HEK293 (cell line): Measurements from ENCODE around the gene GET3.
A peak's percentile ranks its signal among the peaks of the same experiment; 100 is the strongest.

ENCODE experiments used
- ELK4 ChIP-seq: IDR thresholded peaks from 2 replicates; pipeline ENCODE4 v1.6.1; 2011; ENCODE audit warnings: mild to moderate bottlenecking, low read depth, low read length, borderline replicate concordance
- GLIS1 ChIP-seq: fragments of 450-650 bp; formaldehyde crosslinking; IDR thresholded peaks from 2 replicates; pipeline ENCODE4 v1.5.1; 2016; ENCODE audit warnings: missing biosample characterization, missing genetic modification characterization
- SCRT2 ChIP-seq: fragments of 450-650 bp; formaldehyde crosslinking; IDR thresholded peaks from 2 replicates; pipeline ENCODE4 v1.5.1; 2016; ENCODE audit warnings: missing biosample characterization, missing genetic modification characterization
- ZBTB11 ChIP-seq: fragments of 450-650 bp; formaldehyde crosslinking; conservative IDR thresholded peaks from 2 replicates; pipeline ENCODE4 v1.5.1; 2016; ENCODE audit warnings: low read depth, missing biosample characterization, missing genetic modification characterization
- ZFP37 ChIP-seq: fragments of 450-650 bp; formaldehyde crosslinking; IDR thresholded peaks from 2 replicates; pipeline ENCODE4 v1.5.1; 2016; ENCODE audit warnings: missing biosample characterization, missing genetic modification characterization
- ZNF138 ChIP-seq: fragments of 450-650 bp; formaldehyde crosslinking; IDR thresholded peaks from 2 replicates; pipeline ENCODE4 v1.5.1; 2016; ENCODE audit warnings: missing biosample characterization, missing genetic modification characterization, borderline replicate concordance
- ZNF211 ChIP-seq: fragments of 450-650 bp; formaldehyde crosslinking; IDR thresholded peaks from 2 replicates; pipeline ENCODE4 v1.5.1; 2016; ENCODE audit warnings: low read depth, missing biosample characterization, missing genetic modification characterization
- ZNF248 ChIP-seq: fragments of 450-650 bp; formaldehyde crosslinking; IDR thresholded peaks from 2 replicates; pipeline ENCODE4 v1.5.1; 2017; ENCODE audit warnings: missing biosample characterization, missing genetic modification characterization
- ZNF280C ChIP-seq: fragments of 450-650 bp; formaldehyde crosslinking; IDR thresholded peaks from 2 replicates; pipeline ENCODE4 v1.5.1; 2016; ENCODE audit warnings: missing biosample characterization, missing genetic modification characterization
- ZNF292 ChIP-seq: fragments of 450-650 bp; formaldehyde crosslinking; IDR thresholded peaks from 2 replicates; pipeline ENCODE4 v1.5.1; 2016; ENCODE audit warnings: low read depth, missing biosample characterization, missing genetic modification characterization, borderline replicate concordance
- ZNF366 ChIP-seq: fragments of 450-650 bp; formaldehyde crosslinking; conservative IDR thresholded peaks from 2 replicates; pipeline ENCODE4 v1.5.1; 2016; ENCODE audit warnings: missing biosample characterization, missing genetic modification characterization
- ZNF488 ChIP-seq: fragments of 450-650 bp; formaldehyde crosslinking; IDR thresholded peaks from 2 replicates; pipeline ENCODE4 v1.5.1; 2016; ENCODE audit warnings: missing biosample characterization, missing genetic modification characterization
- ZNF513 ChIP-seq: fragments of 450-650 bp; IDR thresholded peaks from 2 replicates; pipeline ENCODE4 v1.5.1; 2018; ENCODE audit warnings: missing biosample characterization, missing genetic modification characterization
- ZNF561 ChIP-seq: fragments of 450-650 bp; IDR thresholded peaks from 2 replicates; pipeline ENCODE4 v1.5.1; 2018; ENCODE audit warnings: missing biosample characterization, missing genetic modification characterization, borderline replicate concordance
- ZNF623 ChIP-seq: fragments of 450-650 bp; formaldehyde crosslinking; IDR thresholded peaks from 2 replicates; pipeline ENCODE4 v1.5.1; 2016; ENCODE audit warnings: missing biosample characterization, missing genetic modification characterization
- ZNF658 ChIP-seq: fragments of 450-650 bp; formaldehyde crosslinking; IDR thresholded peaks from 2 replicates; pipeline ENCODE4; 2016; ENCODE audit warnings: missing biosample characterization, missing genetic modification characterization
- ZSCAN23 ChIP-seq: fragments of 450-650 bp; formaldehyde crosslinking; IDR thresholded peaks from 2 replicates; pipeline ENCODE4 v1.5.1; 2016; ENCODE audit warnings: missing biosample characterization, missing genetic modification characterization
- TF ChIP-seq, protein P1 (sequence below): fragments of 450-650 bp; formaldehyde crosslinking; IDR thresholded peaks from 2 replicates; pipeline ENCODE4 v1.5.1; 2016; ENCODE audit warnings: missing biosample characterization, missing genetic modification characterization
- TF ChIP-seq, protein P2 (sequence below): fragments of 450-650 bp; formaldehyde crosslinking; IDR thresholded peaks from 2 replicates; pipeline ENCODE4 v1.5.1; 2016; ENCODE audit warnings: missing biosample characterization, missing genetic modification characterization

GET3 gene

DNA sequence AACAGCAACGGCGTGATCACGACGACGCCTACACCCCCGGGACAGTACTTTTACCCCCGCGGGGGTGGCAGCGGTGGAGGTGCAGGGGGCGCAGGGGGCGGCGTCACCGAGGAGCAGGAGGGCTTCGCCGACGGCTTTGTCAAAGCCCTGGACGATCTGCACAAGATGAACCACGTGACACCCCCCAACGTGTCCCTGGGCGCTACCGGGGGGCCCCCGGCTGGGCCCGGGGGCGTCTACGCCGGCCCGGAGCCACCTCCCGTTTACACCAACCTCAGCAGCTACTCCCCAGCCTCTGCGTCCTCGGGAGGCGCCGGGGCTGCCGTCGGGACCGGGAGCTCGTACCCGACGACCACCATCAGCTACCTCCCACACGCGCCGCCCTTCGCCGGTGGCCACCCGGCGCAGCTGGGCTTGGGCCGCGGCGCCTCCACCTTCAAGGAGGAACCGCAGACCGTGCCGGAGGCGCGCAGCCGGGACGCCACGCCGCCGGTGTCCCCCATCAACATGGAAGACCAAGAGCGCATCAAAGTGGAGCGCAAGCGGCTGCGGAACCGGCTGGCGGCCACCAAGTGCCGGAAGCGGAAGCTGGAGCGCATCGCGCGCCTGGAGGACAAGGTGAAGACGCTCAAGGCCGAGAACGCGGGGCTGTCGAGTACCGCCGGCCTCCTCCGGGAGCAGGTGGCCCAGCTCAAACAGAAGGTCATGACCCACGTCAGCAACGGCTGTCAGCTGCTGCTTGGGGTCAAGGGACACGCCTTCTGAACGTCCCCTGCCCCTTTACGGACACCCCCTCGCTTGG, 55.0 kb downstream of the GET3 start (continued):
- TF ChIP-seq, protein P1, sequence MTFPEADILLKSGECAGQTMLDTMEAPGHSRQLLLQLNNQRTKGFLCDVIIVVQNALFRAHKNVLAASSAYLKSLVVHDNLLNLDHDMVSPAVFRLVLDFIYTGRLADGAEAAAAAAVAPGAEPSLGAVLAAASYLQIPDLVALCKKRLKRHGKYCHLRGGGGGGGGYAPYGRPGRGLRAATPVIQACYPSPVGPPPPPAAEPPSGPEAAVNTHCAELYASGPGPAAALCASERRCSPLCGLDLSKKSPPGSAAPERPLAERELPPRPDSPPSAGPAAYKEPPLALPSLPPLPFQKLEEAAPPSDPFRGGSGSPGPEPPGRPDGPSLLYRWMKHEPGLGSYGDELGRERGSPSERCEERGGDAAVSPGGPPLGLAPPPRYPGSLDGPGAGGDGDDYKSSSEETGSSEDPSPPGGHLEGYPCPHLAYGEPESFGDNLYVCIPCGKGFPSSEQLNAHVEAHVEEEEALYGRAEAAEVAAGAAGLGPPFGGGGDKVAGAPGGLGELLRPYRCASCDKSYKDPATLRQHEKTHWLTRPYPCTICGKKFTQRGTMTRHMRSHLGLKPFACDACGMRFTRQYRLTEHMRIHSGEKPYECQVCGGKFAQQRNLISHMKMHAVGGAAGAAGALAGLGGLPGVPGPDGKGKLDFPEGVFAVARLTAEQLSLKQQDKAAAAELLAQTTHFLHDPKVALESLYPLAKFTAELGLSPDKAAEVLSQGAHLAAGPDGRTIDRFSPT (tag by site-specific recombination), result no peak
- TF ChIP-seq, protein P2, sequence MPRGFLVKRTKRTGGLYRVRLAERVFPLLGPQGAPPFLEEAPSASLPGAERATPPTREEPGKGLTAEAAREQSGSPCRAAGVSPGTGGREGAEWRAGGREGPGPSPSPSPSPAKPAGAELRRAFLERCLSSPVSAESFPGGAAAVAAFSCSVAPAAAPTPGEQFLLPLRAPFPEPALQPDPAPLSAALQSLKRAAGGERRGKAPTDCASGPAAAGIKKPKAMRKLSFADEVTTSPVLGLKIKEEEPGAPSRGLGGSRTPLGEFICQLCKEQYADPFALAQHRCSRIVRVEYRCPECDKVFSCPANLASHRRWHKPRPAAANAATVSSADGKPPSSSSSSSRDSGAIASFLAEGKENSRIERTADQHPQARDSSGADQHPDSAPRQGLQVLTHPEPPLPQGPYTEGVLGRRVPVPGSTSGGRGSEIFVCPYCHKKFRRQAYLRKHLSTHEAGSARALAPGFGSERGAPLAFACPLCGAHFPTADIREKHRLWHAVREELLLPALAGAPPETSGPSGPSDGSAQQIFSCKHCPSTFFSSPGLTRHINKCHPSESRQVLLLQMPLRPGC (tag by site-specific recombination), result no peak
- peak; percentile 96 for TF ChIP-seq GLIS1 (tag by site-specific recombination)
- no peak for TF ChIP-seq ZNF488 (tag by site-specific recombination)
- TF ChIP-seq ZBTB11 (tag by site-specific recombination), result peak; percentile 94
- no peak for TF ChIP-seq ZSCAN23 (tag by site-specific recombination)
- 0 out of 2 replicates have a peak, but pooled peaks have one; percentile 51 for TF ChIP-seq ZFP37 (tag by site-specific recombination)
- no peak for TF ChIP-seq ZNF658 (tag by site-specific recombination)
- TF ChIP-seq ZNF138, result no peak
- TF ChIP-seq ZNF280C, result no peak
- no peak for TF ChIP-seq ELK4
- TF ChIP-seq ZNF211 (tag by site-specific recombination), result no peak
- TF ChIP-seq SCRT2 (tag by site-specific recombination), result no peak
- TF ChIP-seq ZNF513 (tag by site-specific recombination), result peak; percentile 47
- TF ChIP-seq ZNF366 (tag by site-specific recombination), result no peak
- no peak for TF ChIP-seq ZNF561 (tag by site-specific recombination)
- TF ChIP-seq ZNF292, result no peak
- no peak for TF ChIP-seq ZNF248 (tag by site-specific recombination)
- no peak for TF ChIP-seq ZNF623 (tag by site-specific recombination)
